Measurements from ENCODE around the gene KLHL14.
"Not testable (repeated sequence)": the region's sequence is repeated elsewhere in the genome, so short reads cannot be mapped to it uniquely, and the experiment has no call there.

Gene KLHL14

GRCh38 chr18:32711862-32712261 lies 61.0 kb downstream of the KLHL14 start:
- DNase-seq, result no peak

GRCh38 chr18:32707586-32707985 lies 65.2 kb downstream of the KLHL14 start:
- DNase-seq, result no peak

GRCh38 chr18:32707147-32707546 lies 65.7 kb downstream of the KLHL14 start:
- DNase-seq, result no peak

GRCh38 chr18:32701313-32701712 lies 71.5 kb downstream of the KLHL14 start:
- DNase-seq, result no peak

GRCh38 chr18:32698153-32698552 lies 74.7 kb downstream of the KLHL14 start:
- DNase-seq, result no peak

GRCh38 chr18:32696376-32696775 lies 76.4 kb downstream of the KLHL14 start:
- no peak for DNase-seq

GRCh38 chr18:32695534-32695933 lies 77.3 kb downstream of the KLHL14 start:
- no peak for DNase-seq

GRCh38 chr18:32688821-32689220 lies 84.0 kb downstream of the KLHL14 start:
- no peak for DNase-seq

GRCh38 chr18:32684940-32685339 lies 87.9 kb downstream of the KLHL14 start:
- no peak for DNase-seq

GRCh38 chr18:32684096-32684495 lies 88.7 kb downstream of the KLHL14 start:
- no peak for DNase-seq

GRCh38 chr18:32683044-32683443 lies 89.8 kb downstream of the KLHL14 start:
- DNase-seq, result no peak

- no peak for DNase-seq
These were observed 95.2 kb downstream of the KLHL14 start for GRCh38 chr18:32677578-32677977.

- DNase-seq, result no peak
These were observed 98.3 kb downstream of the KLHL14 start for GRCh38 chr18:32674491-32674890.

GRCh38 chr18:32672398-32672797 lies 100.4 kb downstream of the KLHL14 start:
- no peak for DNase-seq

- DNase-seq, result no peak
These were observed 102.1 kb downstream of the KLHL14 start for GRCh38 chr18:32670727-32671126.

- no peak for DNase-seq
These were observed 103.2 kb downstream of the KLHL14 start for GRCh38 chr18:32669549-32670165.

GRCh38 chr18:32668956-32669355 lies 103.9 kb downstream of the KLHL14 start:
- no peak for DNase-seq

- DNase-seq, result no peak
These were observed 111.1 kb downstream of the KLHL14 start for GRCh38 chr18:32661486-32662299.

GRCh38 chr18:32654507-32654906 lies 118.3 kb downstream of the KLHL14 start:
- DNase-seq, result not testable (repeated sequence)

GRCh38 chr18:32637659-32638058 lies 135.2 kb downstream of the KLHL14 start:
- DNase-seq, result not testable (repeated sequence)

GRCh38 chr18:32637226-32637625 lies 135.6 kb downstream of the KLHL14 start:
- no peak for DNase-seq

- DNase-seq, result no peak
These were observed 137.9 kb downstream of the KLHL14 start for GRCh38 chr18:32634876-32635431.

- no peak for DNase-seq
These were observed 142.7 kb downstream of the KLHL14 start for GRCh38 chr18:32629981-32630700.

- no peak for DNase-seq
These were observed 143.5 kb downstream of the KLHL14 start for GRCh38 chr18:32629292-32629691.

All from GDM1 (cell line).